GM12878 (cell line): ENCODE measurements around the gene GRM5. TPM values are rescaled to one million over a fixed set of nuclear protein-coding genes. Genes with fewer than 3 reads are reported as not detected.

Experiments
- CREB1 ChIP-seq: IDR thresholded peaks from 2 replicates; pipeline ENCODE4 v1.6.1; 2012; ENCODE audit warnings: low read depth, mild to moderate bottlenecking, inconsistent platforms
- CUX1 ChIP-seq: IDR thresholded peaks from 2 replicates; pipeline ENCODE4 v1.6.1; 2012; ENCODE audit warnings: improper control_type of control experiment, low read depth, low read length; ENCODE audit not compliant: insufficient replicate concordance
- E2F4 ChIP-seq: IDR thresholded peaks from 2 replicates; pipeline ENCODE4 v1.6.1; 2012; ENCODE audit warnings: low read depth, low read length, improper control_type of control experiment
- FOS ChIP-seq: IDR thresholded peaks from 3 replicates; pipeline ENCODE4 v1.6.1; 2011; ENCODE audit warnings: borderline replicate concordance; ENCODE audit not compliant: insufficient read length; ENCODE audit errors: extremely low read depth
- IKZF1 ChIP-seq: fragments of 450-650 bp; conservative IDR thresholded peaks from 2 replicates; pipeline ENCODE4 v1.6.1; 2017; ENCODE audit warnings: antibody characterized with exemption, mild to moderate bottlenecking
- KAT2A ChIP-seq: conservative IDR thresholded peaks from 2 replicates; pipeline ENCODE4 v1.6.1; 2011; ENCODE audit warnings: low read depth, low read length; ENCODE audit not compliant: control insufficient read depth
- NFYA ChIP-seq: IDR thresholded peaks from 2 replicates; pipeline ENCODE4 v1.6.1; 2011; ENCODE audit warnings: low read depth, mild to moderate bottlenecking, low read length, improper control_type of control experiment, borderline replicate concordance
- NRF1 ChIP-seq: conservative IDR thresholded peaks from 2 replicates; pipeline ENCODE4 v1.6.1; 2011; ENCODE audit warnings: mild to moderate bottlenecking, low read depth, low read length, improper control_type of control experiment
- TCF7 ChIP-seq: IDR thresholded peaks from 2 replicates; pipeline ENCODE4 v1.6.1; 2014; ENCODE audit warnings: antibody characterized with exemption, borderline replicate concordance
- ZBED1 ChIP-seq: IDR thresholded peaks from 2 replicates; pipeline ENCODE4 v1.6.1; 2016; ENCODE audit warnings: borderline replicate concordance
- ZBTB4 ChIP-seq: fragments of 450-650 bp; formaldehyde crosslinking; IDR thresholded peaks from 2 replicates; pipeline ENCODE4 v1.4.0; 2022; ENCODE audit warnings: mild to moderate bottlenecking, moderate library complexity
- ZBTB40 ChIP-seq: fragments of 450-650 bp; IDR thresholded peaks from 2 replicates; pipeline ENCODE4 v1.6.1; 2016; ENCODE audit warnings: mild to moderate bottlenecking, moderate library complexity, borderline replicate concordance
- ZNF384 ChIP-seq: IDR thresholded peaks from 2 replicates; pipeline ENCODE4 v1.6.1; 2012; ENCODE audit warnings: low read depth, mild to moderate bottlenecking, low read length, improper control_type of control experiment, borderline replicate concordance
- polyA plus RNA-seq, 11 experiments: library from polyadenylated mRNA; depleted of rRNA in 4 of 11; unstranded in 6 of 11; stranded (reverse) in 5 of 11; fragments of >200 nt; fragmentation: Nextera tagmentation in 4 of 11; fragmentation: Illumina TruSeq in 1 of 11; extraction: Ambion mirVana in 4 of 11; extraction: Trizol in 1 of 11; gene quantifications; 1 replicate in 1 of 11; 2 replicates in 10 of 11; pipeline versions ENCODE4 v1.2.1 to v1.2.3, GENCODE V29; 2011 to 2016; ENCODE audit warnings: inconsistent platforms in 2 of 11, missing spikeins in 2 of 11, low read depth in 1 of 11
- total RNA-seq, 4 experiments: library from RNA; depleted of rRNA in 3 of 4; stranded (reverse); fragments of >200 nt in 3 of 4; fragmentation: Illumina TruSeq in 1 of 4; extraction: Trizol in 1 of 4; gene quantifications; 2 replicates each; pipeline versions ENCODE4 v1.2.1 to v1.2.3, GENCODE V29; 2013 to 2021

The GRM5 gene
- total and polyA plus RNA-seq, 10 of the 15 experiments (the other 5 are each of a cell fraction or from before 2014, with no cell fraction given), result not detected

GRCh38 chr11:88813233-88813915, 252.4 kb downstream of the GRM5 start (continued):
- TF ChIP-seq ZBTB40 (no peak), CUX1 (no peak), CREB1 (no peak), NFYA (no peak), NRF1 (no peak), ZNF384 (no peak), ZBED1 (no peak), ZBTB4 (CRISPR knock-in tag) (no peak), TCF7 (0 out of 2 replicates have a peak, but pooled peaks have one; percentile 7), E2F4 (no peak), KAT2A (no peak), IKZF1 (peak; percentile 80), FOS (no peak)
